Left lung (tissue), 10 donors: ENCODE results near the gene LBH. TPM values are rescaled to one million over a fixed set of nuclear protein-coding genes. Genes with fewer than 3 reads are reported as not detected.

ENCODE experiments used
- ATAC-seq: fragments of 200-7000 bp; cut with Tn5 transposase; one replicate; pipeline ENCODE4 v1.9.1; 2020; ENCODE audit warnings: moderate library complexity
- DNase-seq, 4 donors: peaks; one replicate each; pipeline ENCODE4 v3.0.0-alpha.2; 2013 to 2020
- H3K27ac ChIP-seq, 2 donors: fragments of 200-600 bp; sonication (generic) in 1 of 2; one replicate each; pipeline versions ENCODE4 v1.5.0 to v1.8.0; 2020 to 2021
- H3K27me3 ChIP-seq, 2 donors: fragments of 200-600 bp; sonication (generic) in 1 of 2; one replicate each; pipeline versions ENCODE4 v1.5.0 to v1.8.0; 2020 to 2021
- H3K36me3 ChIP-seq, 2 donors: fragments of 200-600 bp; sonication (generic) in 1 of 2; one replicate each; pipeline versions ENCODE4 v1.5.0 to v1.8.0; 2020 to 2021
- H3K4me1 ChIP-seq, 2 donors: fragments of 200-600 bp; one replicate each; pipeline ENCODE4 v1.8.0; 2021
- H3K4me3 ChIP-seq, 2 donors: fragments of 200-600 bp; sonication (generic) in 1 of 2; one replicate each; pipeline versions ENCODE4 v1.5.0 to v1.8.0; 2020 to 2021; ENCODE audit warnings: mild to moderate bottlenecking in 1 of 2
- H3K9me3 ChIP-seq, 2 donors: fragments of 200-600 bp; sonication (generic) in 1 of 2; one replicate each; pipeline versions ENCODE4 v1.5.0 to v1.8.0; 2020 to 2021
- CTCF ChIP-seq, 2 donors: fragments of 200-600 bp; sonication (generic) in 1 of 2; IDR thresholded peaks; one replicate each; pipeline versions ENCODE4 v1.5.0 to v1.8.0; 2021; ENCODE audit warnings: antibody characterized with exemption in 2 of 2
- intact Hi-C, 2 donors: fragments of 100-400 bp; cut with DNase I; formaldehyde crosslinking; loops; one replicate each; pipeline versions ENCODE4 v1.11.2 to v1.14.2; 2022
- polyA plus RNA-seq, 6 donors: library from polyadenylated mRNA; unstranded; fragments of 120-200 nt; gene quantifications; one replicate each; pipeline ENCODE4 v1.2.1, GENCODE V29; 2013; ENCODE audit not compliant: insufficient read length in 6 of 6
- total RNA-seq, 2 donors: library from RNA; stranded (reverse); fragmentation: NEBNext Ultra II Directional; extraction: Animal tissue kit (Norgen Biotek cat#: 25700); gene quantifications; one replicate each; pipeline ENCODE4 v1.2.1, GENCODE V29; 2021
- donor health status: DM: no; HTN: yes; CAD: no.
- donor health status: DM: no; HTN: no; CAD: no.

The LBH gene
- total and polyA plus RNA-seq, 8 donors = 93.6 to 256 (median 124) TPM

GRCh38 chr2:30260941-30261340 lies 29.6 kb downstream of the LBH start:
- no peak overlapping the region for H3K4me3 ChIP-seq
- DNase-seq (no peak), ATAC-seq (no peak)
- H3K4me1 ChIP-seq = peaks cover 4% of the 10 kb centered on the region in 2 donors
- no peaks in the 10 kb centered on the region for H3K27me3 ChIP-seq
- peaks cover 3 to 28% of the 10 kb centered on the region in 2 donors for H3K36me3 ChIP-seq
- no peak overlapping the region for H3K27ac ChIP-seq
- H3K9me3 ChIP-seq = peaks cover 0 to 8% of the 10 kb centered on the region in 2 donors
- no peak for TF ChIP-seq CTCF (IDR thresholded peaks at IDR 0.05)
- intact Hi-C loops = no loop called here

- Histone ChIP-seq H3K9me3 (peaks cover 0 to 8% of the 10 kb centered on the region in 2 donors), H3K4me1 (peaks cover 12% of the 10 kb centered on the region in 2 donors), H3K36me3 (peaks cover 3 to 28% of the 10 kb centered on the region in 2 donors), H3K4me3 (no peak overlapping the region), H3K27me3 (no peaks in the 10 kb centered on the region), H3K27ac (no peak overlapping the region)
- no peak for DNase-seq
- intact Hi-C loops = no loop called here
- no peak for TF ChIP-seq CTCF (IDR thresholded peaks at IDR 0.05)
- ATAC-seq = no peak
Observed at GRCh38 chr2:30261695-30262211, 30.4 kb downstream of the LBH start.

GRCh38 chr2:30262716-30263309 lies 31.5 kb downstream of the LBH start:
- H3K27ac ChIP-seq = no peak overlapping the region
- ATAC-seq = no peak
- no peak overlapping the region for H3K4me3 ChIP-seq
- H3K4me1 ChIP-seq = peaks cover 13 to 20% of the 10 kb centered on the region in 2 donors
- peaks cover 0 to 8% of the 10 kb centered on the region in 2 donors for H3K9me3 ChIP-seq
- intact Hi-C loops = no loop called here
- DNase-seq = no peak
- no peak for TF ChIP-seq CTCF (IDR thresholded peaks at IDR 0.05)
- no peaks in the 10 kb centered on the region for H3K27me3 ChIP-seq
- H3K36me3 ChIP-seq = peaks cover 0 to 23% of the 10 kb centered on the region in 2 donors

GRCh38 chr2:30264274-30264673 lies 32.9 kb downstream of the LBH start:
- Histone ChIP-seq H3K4me1 (peaks cover 13 to 20% of the 10 kb centered on the region in 2 donors), H3K27ac (no peak overlapping the region), H3K9me3 (peaks cover 0 to 8% of the 10 kb centered on the region in 2 donors), H3K4me3 (no peak overlapping the region), H3K36me3 (peaks cover 0 to 9% of the 10 kb centered on the region in 2 donors), H3K27me3 (no peaks in the 10 kb centered on the region)
- intact Hi-C loops = no loop called here
- no peak for TF ChIP-seq CTCF (IDR thresholded peaks at IDR 0.05)
- ATAC-seq = no peak
- no peak for DNase-seq

- H3K4me1 ChIP-seq = peaks cover 13 to 20% of the 10 kb centered on the region in 2 donors
- ATAC-seq (no peak), DNase-seq (no peak)
- intact Hi-C loops = no loop called here
- peak overlapping the region; percentile 55 to 78 for H3K27ac ChIP-seq
- peaks cover 0 to 8% of the 10 kb centered on the region in 2 donors for H3K9me3 ChIP-seq
- no peaks in the 10 kb centered on the region for H3K27me3 ChIP-seq
- H3K36me3 ChIP-seq = no peaks in the 10 kb centered on the region
- TF ChIP-seq CTCF (IDR thresholded peaks at IDR 0.05) = no peak
- no peak overlapping the region for H3K4me3 ChIP-seq
Observed at GRCh38 chr2:30265052-30266015, 34.0 kb downstream of the LBH start.
